IMR-90 (cell line): ENCODE results near the gene ZNF783. TPM values are rescaled to one million over a fixed set of nuclear protein-coding genes. Genes with fewer than 3 reads are reported as not detected.

Source experiments
- ATAC-seq: fragments of 200-7000 bp; cut with Tn5 transposase; 2 replicates; pipeline ENCODE4 v1.9.1; 2020; ENCODE audit warnings: low read depth, mild to moderate bottlenecking, moderate library complexity
- BruUV-seq: library from RNA; stranded (reverse); fragments of 400-500 nt; replicated peaks from 2 replicates; lab custom pipeline; 2021; lab: Mats Ljungman, UMichigan
- CTCF ChIA-PET: fragments of 300-600 bp; formaldehyde crosslinking; extraction: SDS; loops from one replicate; lab custom pipeline; 2021; ENCODE audit warnings: antibody characterized with exemption; lab: Yijun Ruan, JAX
- POLR2A ChIA-PET: fragments of 300-600 bp; sonication (Branson Sonifier 250); formaldehyde crosslinking; loops from one replicate; lab custom pipeline; 2022; ENCODE audit warnings: antibody characterized with exemption; ENCODE audit not compliant: unreplicated experiment; lab: Charles Lee
- DNase-seq: peaks from one replicate; pipeline ENCODE4 v3.0.0; 2013
- H2AFZ ChIP-seq: replicated peaks from 2 replicates; pipeline ENCODE3; 2013; ENCODE audit warnings: low read length, mild to moderate bottlenecking; ENCODE audit not compliant: poor library complexity
- H2AK5ac ChIP-seq: 2 replicates; pipeline ENCODE4 v1.6.1; 2013; ENCODE audit warnings: low read depth, low read length, inconsistent platforms
- H2AK9ac ChIP-seq: replicated peaks from 2 replicates; pipeline ENCODE3; 2013; ENCODE audit warnings: mild to moderate bottlenecking, low read depth, low read length, moderate library complexity; ENCODE audit not compliant: poor library complexity
- H2BK120ac ChIP-seq: 2 replicates; pipeline ENCODE4 v1.6.1; 2013; ENCODE audit warnings: low read depth, low read length, inconsistent platforms
- H2BK15ac ChIP-seq: 3 replicates; pipeline ENCODE4 v1.6.1; 2013; ENCODE audit warnings: low read depth, low read length, inconsistent platforms
- H2BK20ac ChIP-seq: 2 replicates; pipeline ENCODE4 v1.6.1; 2013; ENCODE audit warnings: low read depth, mild to moderate bottlenecking, inconsistent platforms, low read length, moderate library complexity
- H2BK5ac ChIP-seq: 2 replicates; pipeline ENCODE4 v1.6.1; 2013; ENCODE audit warnings: mild to moderate bottlenecking, low read depth, low read length, inconsistent platforms; ENCODE audit not compliant: poor library complexity, severe bottlenecking
- H3K14ac ChIP-seq: replicated peaks from 2 replicates; pipeline ENCODE4 v1.6.1; 2013; ENCODE audit warnings: low read depth, low read length, inconsistent platforms
- H3K18ac ChIP-seq: 2 replicates; pipeline ENCODE4 v1.6.1; 2013; ENCODE audit warnings: low read depth, low read length, control low read depth
- H3K23ac ChIP-seq: 2 replicates; pipeline ENCODE4 v1.6.1; 2013; ENCODE audit warnings: low read depth, low read length, inconsistent platforms
- H3K27ac ChIP-seq: 2 replicates; pipeline ENCODE4 v1.5.1; 2013; ENCODE audit warnings: mild to moderate bottlenecking, control low read depth, low read length; ENCODE audit not compliant: insufficient read depth
- H3K27me3 ChIP-seq: 2 replicates; pipeline ENCODE4 v1.6.1; 2013; ENCODE audit warnings: low read length; ENCODE audit not compliant: control insufficient read depth, insufficient read depth
- H3K36me3 ChIP-seq: 2 replicates; pipeline ENCODE4 v1.6.1; 2013; ENCODE audit warnings: low read length, mixed read lengths; ENCODE audit not compliant: control insufficient read depth, insufficient read depth
- H3K4ac ChIP-seq: 2 replicates; pipeline ENCODE4 v1.6.1; 2013; ENCODE audit warnings: low read depth, low read length, inconsistent platforms
- H3K4me1 ChIP-seq: 2 replicates; pipeline ENCODE4 v1.6.1; 2013; ENCODE audit warnings: low read length, mixed read lengths; ENCODE audit not compliant: control insufficient read depth, insufficient read depth
- H3K4me2 ChIP-seq: 2 replicates; pipeline ENCODE4 v1.6.1; 2013; ENCODE audit warnings: low read depth, mild to moderate bottlenecking, control low read depth, low read length, moderate library complexity
- H3K4me3 ChIP-seq: 2 replicates; pipeline ENCODE4 v1.5.1; 2013; ENCODE audit warnings: low read depth, mild to moderate bottlenecking, control low read depth, low read length, moderate library complexity; ENCODE audit not compliant: insufficient read depth
- H3K56ac ChIP-seq: 2 replicates; pipeline ENCODE4 v1.6.1; 2013; ENCODE audit warnings: low read length, inconsistent platforms; ENCODE audit not compliant: insufficient read depth; ENCODE audit errors: extremely low read depth
- H3K79me1 ChIP-seq, 2 experiments: 2 replicates each; pipeline ENCODE4 v1.6.1; 2013; ENCODE audit warnings: low read length in 2 of 2, inconsistent platforms in 1 of 2, low read depth in 1 of 2
- H3K9ac ChIP-seq: 2 replicates; pipeline ENCODE4 v1.6.1; 2013; ENCODE audit warnings: low read depth, low read length, control low read depth
- H3K9me1 ChIP-seq: 2 replicates; pipeline ENCODE4 v1.6.1; 2013; ENCODE audit warnings: low read length, inconsistent platforms; ENCODE audit not compliant: insufficient read depth
- H3K9me3 ChIP-seq: 2 replicates; pipeline ENCODE4 v1.6.1; 2013; ENCODE audit warnings: low read length; ENCODE audit not compliant: control insufficient read depth, insufficient read depth
- H4K20me1 ChIP-seq: 2 replicates; pipeline ENCODE4 v1.6.1; 2013; ENCODE audit warnings: low read length, inconsistent platforms; ENCODE audit not compliant: insufficient read depth
- H4K5ac ChIP-seq: 2 replicates; pipeline ENCODE4 v1.6.1; 2013; ENCODE audit warnings: mild to moderate bottlenecking, low read depth, low read length, control low read depth
- H4K8ac ChIP-seq, 2 experiments: 2 replicates each; pipeline ENCODE4 v1.6.1; 2013; ENCODE audit warnings: low read depth in 2 of 2, low read length in 2 of 2, control low read depth in 1 of 2, inconsistent platforms in 1 of 2
- H4K91ac ChIP-seq: 2 replicates; pipeline ENCODE4 v1.6.1; 2013; ENCODE audit warnings: low read depth, low read length, inconsistent platforms; ENCODE audit not compliant: insufficient read depth
- CHD1 ChIP-seq: IDR thresholded peaks from 2 replicates; pipeline ENCODE4 v1.6.1; 2012; ENCODE audit warnings: low read depth, low read length, improper control_type of control experiment
- FOS ChIP-seq: fragments of 150-350 bp; IDR thresholded peaks from 2 replicates; pipeline ENCODE4 v1.6.1; 2016; ENCODE audit warnings: low read depth, low read length
- MAZ ChIP-seq: IDR thresholded peaks from 2 replicates; pipeline ENCODE4 v1.6.1; 2012; ENCODE audit warnings: low read depth, mild to moderate bottlenecking, low read length, improper control_type of control experiment, moderate library complexity, borderline replicate concordance
- NFE2L2 ChIP-seq: fragments of 150-350 bp; IDR thresholded peaks from 2 replicates; pipeline ENCODE4 v1.6.1; 2016; ENCODE audit warnings: low read depth, mild to moderate bottlenecking, low read length
- RAD21 ChIP-seq: IDR thresholded peaks from 2 replicates; pipeline ENCODE4 v1.6.1; 2012; ENCODE audit warnings: low read length, improper control_type of control experiment
- RCOR1 ChIP-seq: IDR thresholded peaks from 2 replicates; pipeline ENCODE4 v1.6.1; 2012; ENCODE audit warnings: mild to moderate bottlenecking, low read length, improper control_type of control experiment; ENCODE audit not compliant: insufficient replicate concordance
- RFX5 ChIP-seq: IDR thresholded peaks from 2 replicates; pipeline ENCODE4 v1.8.0; 2012; ENCODE audit warnings: low read depth, mild to moderate bottlenecking, low read length, moderate library complexity
- WGBS, 2 experiments: methylation state at CpG; one replicate each; pipeline versions ENCODE4 v1.1.5 to v1.1.7; 2013; ENCODE audit warnings: missing lambda C conversion rate in 2 of 2; ENCODE audit not compliant: insufficient read length in 1 of 2; ENCODE audit errors: extremely low coverage in 2 of 2; 5-methylcytosine and 5-hydroxymethylcytosine counted together
- dilution Hi-C: fragments of 300-500 bp; cut with HindIII; formaldehyde crosslinking; loops from one replicate; pipeline ENCODE4 v1.14.3; 2018; ENCODE audit warnings: low sequenced_read_pairs; ENCODE audit not compliant: unreplicated experiment
- in situ Hi-C: fragments of 300-500 bp; cut with MboI; formaldehyde crosslinking; loops from 3 replicates; pipeline ENCODE4 v1.14.3; 2019; ENCODE audit warnings: low sequenced_read_pairs, inconsistent platforms, mixed read lengths
- intact Hi-C: fragments of 100-400 bp; cut with micrococcal nuclease; formaldehyde crosslinking; loops from 2 replicates; pipeline ENCODE4 v1.10.0; 2022
- polyA plus RNA-seq, 3 experiments: library from polyadenylated mRNA; depleted of rRNA; stranded (reverse); fragments of >200 nt; gene quantifications; 2 replicates each; pipeline ENCODE4 v1.2.3, GENCODE V29; 2012; ENCODE audit warnings: low replicate concordance in 1 of 3
- total RNA-seq: library from RNA; depleted of rRNA; stranded (reverse); fragments of >200 nt; gene quantifications from 2 replicates; pipeline ENCODE4 v1.2.3, GENCODE V29; 2012
- TF ChIP-seq, protein P1 (sequence below): conservative IDR thresholded peaks from 2 replicates; pipeline ENCODE4 v1.5.1; 2012; ENCODE audit warnings: mild to moderate bottlenecking, low read depth, low read length, improper control_type of control experiment
- TF ChIP-seq, protein P2 (sequence below): fragments of 150-350 bp; IDR thresholded peaks from 2 replicates; pipeline ENCODE4 v1.6.1; 2017; ENCODE audit warnings: mild to moderate bottlenecking, antibody characterized with exemption, low read length, low read depth

Gene ZNF783
- total and polyA plus RNA-seq, 2 of the 4 experiments (the other 2 are of a cell fraction): 2.3 to 7.2 TPM

DNA sequence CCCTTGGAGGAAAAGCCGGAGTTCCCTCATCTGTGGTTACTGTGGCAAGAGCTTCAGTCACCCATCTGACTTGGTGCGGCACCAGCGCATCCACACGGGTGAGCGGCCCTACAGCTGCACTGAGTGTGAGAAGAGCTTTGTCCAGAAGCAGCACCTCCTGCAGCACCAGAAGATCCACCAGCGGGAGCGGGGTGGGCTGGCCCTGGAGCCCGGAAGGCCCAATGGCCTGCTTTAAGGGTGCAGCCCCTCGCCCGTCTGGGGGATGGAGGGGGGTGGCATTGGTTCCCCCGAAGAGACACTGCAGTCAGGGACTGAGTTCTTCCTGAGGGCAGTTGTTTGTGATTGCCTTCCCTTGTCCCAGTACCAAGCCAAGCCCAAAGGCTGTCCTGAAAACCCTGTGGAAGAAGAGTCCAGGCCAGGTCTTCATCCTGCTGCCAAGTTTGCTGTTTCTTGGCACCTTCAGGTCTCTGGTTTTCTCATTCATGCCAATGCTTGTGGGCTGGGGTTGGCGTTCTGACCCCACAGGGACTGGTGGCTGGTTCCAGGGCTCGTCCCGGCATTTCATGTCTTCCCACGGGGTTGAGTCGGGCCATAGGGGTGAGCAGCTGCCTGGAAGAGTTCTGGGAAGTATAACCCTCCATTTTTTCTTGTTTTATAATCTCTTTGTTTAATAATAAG, 7.7 kb upstream of the ZNF783 start:
- Histone ChIP-seq H3K9me3 (no peaks in the 10 kb centered on the region), H4K91ac (no peak overlapping the region), H2AFZ (no peak overlapping the region), H3K27me3 (no peaks in the 10 kb centered on the region), H3K36me3 (peaks cover 43% of the 10 kb centered on the region), H3K4me1 (no peaks in the 10 kb centered on the region), H3K23ac (no peak overlapping the region), H3K56ac (no peak overlapping the region), H2AK9ac (no peak overlapping the region), H2BK20ac (no peak overlapping the region), H4K8ac (no peak overlapping the region), H2AK5ac (no peak overlapping the region), H3K18ac (no peak overlapping the region), H2BK120ac (no peak overlapping the region), H3K27ac (no peak overlapping the region), H3K4me2 (no peak overlapping the region), H3K9me1 (peaks cover 11% of the 10 kb centered on the region; the same call in 1 of the 2 replicates), H2BK15ac (no peak overlapping the region), H3K4ac (no peak overlapping the region), H3K9ac (no peak overlapping the region), H4K20me1 (peaks cover 2% of the 10 kb centered on the region; the same call in 1 of the 2 replicates), H3K14ac (no peak overlapping the region), H2BK5ac (no peak overlapping the region), H3K4me3 (no peak overlapping the region), H4K5ac (no peak overlapping the region), H3K79me1 (peaks cover 13 to 14% of the 10 kb centered on the region in 2 experiments; a peak in 3 of 4 replicates)
- DNase-seq (no peak), ATAC-seq (no peak)
- in situ Hi-C loops: no loop called here
- BruUV-seq: no TSS peak
- ChIA-PET POLR2A (no interaction called here), CTCF (no interaction called here)
- dilution Hi-C loops: no loop called here
- TF ChIP-seq, protein P1, sequence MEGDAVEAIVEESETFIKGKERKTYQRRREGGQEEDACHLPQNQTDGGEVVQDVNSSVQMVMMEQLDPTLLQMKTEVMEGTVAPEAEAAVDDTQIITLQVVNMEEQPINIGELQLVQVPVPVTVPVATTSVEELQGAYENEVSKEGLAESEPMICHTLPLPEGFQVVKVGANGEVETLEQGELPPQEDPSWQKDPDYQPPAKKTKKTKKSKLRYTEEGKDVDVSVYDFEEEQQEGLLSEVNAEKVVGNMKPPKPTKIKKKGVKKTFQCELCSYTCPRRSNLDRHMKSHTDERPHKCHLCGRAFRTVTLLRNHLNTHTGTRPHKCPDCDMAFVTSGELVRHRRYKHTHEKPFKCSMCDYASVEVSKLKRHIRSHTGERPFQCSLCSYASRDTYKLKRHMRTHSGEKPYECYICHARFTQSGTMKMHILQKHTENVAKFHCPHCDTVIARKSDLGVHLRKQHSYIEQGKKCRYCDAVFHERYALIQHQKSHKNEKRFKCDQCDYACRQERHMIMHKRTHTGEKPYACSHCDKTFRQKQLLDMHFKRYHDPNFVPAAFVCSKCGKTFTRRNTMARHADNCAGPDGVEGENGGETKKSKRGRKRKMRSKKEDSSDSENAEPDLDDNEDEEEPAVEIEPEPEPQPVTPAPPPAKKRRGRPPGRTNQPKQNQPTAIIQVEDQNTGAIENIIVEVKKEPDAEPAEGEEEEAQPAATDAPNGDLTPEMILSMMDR: no peak
- TF ChIP-seq MAZ: no peak
- TF ChIP-seq RFX5: no peak
- TF ChIP-seq NFE2L2: no peak
- TF ChIP-seq RAD21: no peak
- TF ChIP-seq, protein P2, sequence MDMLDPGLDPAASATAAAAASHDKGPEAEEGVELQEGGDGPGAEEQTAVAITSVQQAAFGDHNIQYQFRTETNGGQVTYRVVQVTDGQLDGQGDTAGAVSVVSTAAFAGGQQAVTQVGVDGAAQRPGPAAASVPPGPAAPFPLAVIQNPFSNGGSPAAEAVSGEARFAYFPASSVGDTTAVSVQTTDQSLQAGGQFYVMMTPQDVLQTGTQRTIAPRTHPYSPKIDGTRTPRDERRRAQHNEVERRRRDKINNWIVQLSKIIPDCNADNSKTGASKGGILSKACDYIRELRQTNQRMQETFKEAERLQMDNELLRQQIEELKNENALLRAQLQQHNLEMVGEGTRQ: no peak
- TF ChIP-seq CHD1: no peak
- TF ChIP-seq RCOR1: no peak
- no peak for TF ChIP-seq FOS
- 100% methylated on average over 1 of the region's 16 CpGs; no CpG with 5 or more reads in 1 of the 2 experiments for WGBS, 2 experiments
- intact Hi-C loops: no loop called here
